NOMO-1 treated with DMSO at 0.1 percent for 48 hours (cell line): Measurements from ENCODE around the gene RIPK1.
"Not testable (repeated sequence)": the region's sequence is repeated elsewhere in the genome, so short reads cannot be mapped to it uniquely, and the experiment has no call there.

Experiments used
- DNase-seq: peaks from one replicate; lab custom pipeline; 2025; ENCODE audit not compliant: unreplicated experiment; lab: John Stamatoyannopoulos, UW

RIPK1 gene

DNA sequence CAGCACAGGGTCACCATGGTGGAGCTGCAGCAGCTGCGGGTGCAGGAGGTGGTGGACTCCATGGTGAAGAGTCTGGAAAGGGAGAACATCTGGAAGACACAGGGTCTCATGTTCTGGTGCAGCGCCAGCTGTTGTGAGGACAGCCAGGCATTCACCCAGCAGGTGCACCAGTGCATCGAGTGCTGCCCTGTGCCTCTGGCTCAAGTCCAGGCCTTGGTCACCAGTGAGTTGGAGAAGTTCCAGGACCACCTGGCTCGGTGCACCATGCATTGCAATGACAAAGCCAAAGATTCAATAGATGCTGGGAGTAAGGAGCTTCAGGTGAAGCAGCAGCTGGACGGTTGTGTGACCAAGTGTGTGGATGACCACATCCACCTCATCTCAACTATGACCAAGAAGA is 22.9 kb upstream of the RIPK1 start:
- DNase-seq, result no peak

DNA sequence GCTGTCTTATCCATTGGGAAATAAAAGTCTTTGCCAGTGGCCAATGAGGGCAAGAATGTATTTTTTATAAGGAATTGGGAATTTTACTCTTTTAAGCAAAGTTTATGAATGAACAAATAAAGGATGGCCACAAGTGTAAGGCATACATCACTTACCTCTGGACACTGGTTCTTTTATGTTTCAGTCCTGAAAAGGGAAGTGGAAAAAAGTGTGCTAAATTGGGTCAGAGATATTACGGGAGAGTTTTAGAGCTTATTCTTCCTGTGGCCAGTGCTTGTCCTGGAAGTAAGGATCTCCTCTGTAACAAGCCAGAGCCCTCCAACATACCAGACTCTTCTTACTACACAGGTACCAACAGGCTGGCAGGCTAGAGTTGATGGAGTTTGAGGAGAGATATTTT is 22.5 kb upstream of the RIPK1 start:
- no peak for DNase-seq

DNA sequence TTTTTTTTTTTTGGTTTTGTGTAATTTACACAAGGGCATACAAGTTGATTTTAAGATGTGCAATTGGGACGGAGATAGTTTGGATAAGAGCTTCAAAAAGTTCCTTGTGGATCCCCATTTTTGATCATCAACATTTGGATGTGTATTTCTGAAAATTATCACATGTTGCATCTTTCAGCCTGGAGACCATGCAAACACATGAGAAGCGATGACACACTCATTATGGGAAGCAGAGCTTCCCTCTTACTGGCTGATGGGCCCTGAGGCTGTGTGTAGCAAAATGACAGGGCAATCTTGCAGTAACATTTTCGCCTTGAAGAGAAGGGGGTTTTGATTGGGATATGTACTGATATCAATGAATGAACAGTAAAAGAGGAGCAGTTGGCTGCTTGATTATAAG is 22.0 kb upstream of the RIPK1 start:
- no peak for DNase-seq

DNA sequence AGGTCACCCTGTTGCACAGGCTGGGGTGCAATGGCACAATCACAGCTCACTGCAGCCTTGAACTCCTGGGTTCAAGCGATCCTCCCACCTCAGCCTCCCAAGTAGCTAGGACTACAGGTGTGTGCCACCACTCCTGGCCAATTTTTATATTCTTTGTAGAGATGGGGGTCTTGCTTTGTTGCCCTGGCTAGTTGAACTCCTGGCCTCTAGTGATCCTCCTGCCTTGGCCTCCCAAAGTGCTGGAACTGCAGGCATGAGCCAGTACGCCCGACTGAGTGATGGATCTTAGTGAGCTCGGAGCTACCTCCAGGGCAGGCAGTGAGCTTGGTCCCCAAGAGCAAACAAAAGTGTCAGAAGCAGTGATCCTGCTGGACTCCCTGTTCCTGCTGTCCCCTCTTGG is 20.3 kb upstream of the RIPK1 start:
- not testable (repeated sequence) for DNase-seq

DNA sequence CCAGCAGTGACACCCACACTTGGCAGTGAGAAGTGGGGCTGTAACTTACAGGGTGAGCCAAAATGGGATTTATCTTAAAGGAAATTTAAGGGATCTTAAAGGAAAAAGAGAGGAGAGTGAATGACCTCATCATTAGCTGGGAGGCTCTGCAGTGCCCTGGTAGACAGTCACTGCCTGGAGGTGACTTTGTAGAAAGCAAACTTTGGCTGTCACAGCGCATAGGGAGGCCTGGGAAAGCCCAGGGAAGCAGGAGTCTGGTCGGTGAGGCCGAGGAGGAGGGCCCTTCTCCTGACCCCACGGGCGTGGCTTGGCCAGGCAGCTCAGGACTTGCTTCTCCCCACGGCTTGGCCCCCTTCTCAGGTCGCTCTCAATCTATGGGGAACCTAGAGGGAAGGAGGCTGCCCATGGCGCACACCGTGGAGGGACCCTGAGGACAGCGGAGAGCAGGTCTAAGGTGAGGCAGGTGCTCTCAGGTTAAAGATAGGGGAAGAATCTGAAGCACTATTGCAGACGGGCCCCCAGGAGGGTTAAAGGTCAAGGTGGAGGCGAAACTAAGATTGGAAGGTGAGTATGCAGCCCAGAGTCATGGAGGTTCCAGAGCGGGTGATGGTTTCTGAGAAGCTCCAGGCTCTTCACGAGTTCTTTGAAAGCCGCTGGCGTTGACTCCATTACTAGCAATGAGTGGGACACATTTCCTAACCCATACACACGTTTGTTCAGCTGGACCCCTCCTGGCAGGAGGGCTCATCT is 15.6 kb upstream of the RIPK1 start:
- no peak for DNase-seq

DNA sequence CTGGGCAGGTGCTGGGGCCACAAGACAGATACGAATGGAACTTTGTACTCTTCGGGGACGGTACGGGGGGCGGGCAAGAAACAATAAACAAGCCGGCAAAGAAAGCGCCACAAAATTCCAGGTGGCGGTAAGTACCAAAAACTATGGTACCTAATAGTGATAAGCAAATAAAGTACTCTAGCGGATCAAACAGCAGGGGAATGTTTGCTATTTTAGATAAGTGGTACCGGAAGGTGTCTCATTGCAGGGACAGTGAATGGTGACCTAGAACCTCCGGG is 15.1 kb upstream of the RIPK1 start:
- no peak for DNase-seq

DNA sequence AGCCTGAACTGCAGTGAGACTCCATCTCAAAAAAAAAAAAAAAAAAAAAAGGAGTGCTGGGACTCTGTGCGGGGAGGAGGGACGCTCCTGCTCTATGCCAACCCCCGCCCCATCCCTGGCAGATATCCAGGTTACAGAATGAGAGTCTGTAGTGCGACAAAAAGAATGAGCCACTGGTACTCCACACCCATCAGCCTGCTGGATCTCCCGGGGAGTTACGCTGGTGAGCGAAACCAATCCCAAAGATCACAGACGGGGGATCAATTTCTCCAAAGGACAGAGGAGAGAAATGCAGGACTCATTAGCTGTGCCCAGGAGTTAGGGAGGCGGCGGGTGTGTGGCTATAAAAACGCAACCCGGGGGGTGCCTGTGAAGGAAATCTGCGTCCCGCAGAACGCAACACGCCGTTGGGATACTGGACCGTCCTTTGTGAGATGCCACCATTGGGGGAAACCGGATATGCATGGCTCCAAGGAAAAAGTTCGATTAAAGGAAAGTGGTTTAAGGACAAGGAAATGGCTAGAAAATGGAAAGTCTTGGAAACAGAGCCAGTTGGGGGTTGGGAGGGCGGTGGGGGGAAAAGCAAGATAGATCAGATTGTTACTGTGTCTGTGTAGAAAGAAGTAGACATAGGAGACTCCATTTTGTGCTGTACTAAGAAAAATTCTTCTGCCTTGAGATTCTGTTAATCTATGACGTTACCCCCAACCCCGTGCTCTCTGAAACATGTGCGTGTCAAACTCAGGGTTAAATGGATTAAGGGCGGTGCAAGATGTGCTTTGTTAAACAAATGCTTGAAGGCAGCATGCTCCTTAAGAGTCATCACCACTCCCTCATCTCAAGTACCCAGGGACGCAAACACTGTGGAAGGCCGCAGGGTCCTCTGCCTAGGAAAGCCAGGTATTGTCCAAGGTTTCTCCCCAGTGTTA is 13.8 kb upstream of the RIPK1 start:
- DNase-seq, result not testable (repeated sequence)

DNA sequence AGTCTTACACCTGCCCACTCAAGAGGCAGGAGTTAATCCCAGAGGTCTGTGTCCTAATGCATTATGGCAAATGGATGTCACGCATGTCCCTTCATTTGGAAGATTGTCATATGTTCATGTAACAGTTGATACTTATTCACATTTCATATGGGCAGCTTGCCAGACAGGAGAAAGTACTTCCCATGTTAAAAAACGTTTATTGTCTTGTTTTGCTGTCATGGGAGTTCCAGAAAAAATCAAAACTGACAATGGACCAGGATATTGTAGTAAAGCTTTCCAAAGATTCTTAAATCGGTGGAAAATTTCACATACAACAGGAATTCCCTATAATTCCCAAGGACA is 13.2 kb upstream of the RIPK1 start:
- not testable (repeated sequence) for DNase-seq

DNA sequence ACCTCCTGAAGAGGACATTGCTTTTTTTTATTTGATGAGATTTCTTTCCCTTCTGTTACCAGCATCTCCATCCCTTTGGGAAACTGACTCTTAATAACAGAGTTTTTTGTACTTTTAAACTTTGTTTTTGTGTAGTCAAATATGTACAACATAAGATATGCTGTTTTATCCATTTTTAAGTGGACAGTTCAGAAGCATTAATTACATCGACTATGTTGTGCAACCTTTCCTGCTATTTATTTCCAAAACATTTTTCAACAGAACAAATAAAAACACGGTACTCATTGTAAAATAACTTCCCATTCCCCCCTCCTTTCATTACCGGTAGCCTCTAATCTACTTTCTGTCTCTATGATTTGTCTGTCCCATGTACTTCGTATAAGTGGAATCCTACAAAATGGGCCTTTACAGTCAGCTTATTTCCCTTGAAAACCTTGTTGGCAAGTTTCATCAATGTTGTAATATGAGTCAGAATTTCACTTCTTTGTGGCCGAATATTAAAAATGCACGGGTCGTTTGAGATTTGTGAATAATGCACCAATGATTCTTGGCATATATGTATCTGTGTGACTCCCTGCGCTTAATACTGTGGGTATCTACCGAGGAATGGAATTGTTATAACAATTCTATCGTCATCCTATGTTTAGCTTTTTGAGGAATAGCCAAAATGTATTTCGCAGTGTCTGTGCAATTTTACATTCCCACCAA is 11.1 kb upstream of the RIPK1 start:
- no peak for DNase-seq

DNA sequence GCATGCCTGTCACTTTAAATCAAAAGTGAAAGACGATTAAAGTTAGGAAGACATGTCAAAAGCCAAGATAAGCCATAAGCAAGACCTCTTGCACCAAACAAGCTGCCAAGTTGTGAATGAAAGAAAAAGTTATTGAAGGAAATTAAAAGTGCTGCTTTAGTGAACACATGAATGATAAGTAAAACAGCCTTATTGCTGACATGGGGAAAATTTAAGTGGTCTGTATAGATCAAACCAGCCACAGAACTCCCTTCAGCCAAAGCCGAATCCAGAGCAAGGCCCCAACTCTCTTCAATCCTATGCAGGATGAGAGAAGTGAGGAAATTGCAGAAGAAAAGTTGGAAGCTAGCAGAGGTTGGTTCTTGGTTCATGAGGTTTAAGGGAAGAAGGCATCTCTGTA is 9.3 kb upstream of the RIPK1 start:
- no peak for DNase-seq

DNA sequence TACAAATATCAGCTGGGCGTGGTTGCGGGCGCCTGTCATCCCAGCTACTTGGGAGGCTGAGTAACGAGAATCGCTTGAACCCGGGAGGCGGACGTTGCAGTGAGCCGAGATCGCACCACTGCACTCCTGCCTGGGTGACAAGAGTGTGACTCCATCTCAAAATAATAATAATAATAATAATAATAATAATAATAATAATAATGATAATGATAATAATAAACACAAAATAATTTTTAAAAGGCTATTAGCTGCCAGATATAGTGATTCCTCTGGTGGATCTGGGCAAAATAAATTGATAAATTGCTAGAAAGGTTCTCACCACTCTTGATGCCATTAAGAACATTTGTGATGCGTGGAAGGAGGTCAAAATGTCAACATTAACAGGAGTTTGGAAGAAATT is 8.2 kb upstream of the RIPK1 start:
- not testable (repeated sequence) for DNase-seq

DNA sequence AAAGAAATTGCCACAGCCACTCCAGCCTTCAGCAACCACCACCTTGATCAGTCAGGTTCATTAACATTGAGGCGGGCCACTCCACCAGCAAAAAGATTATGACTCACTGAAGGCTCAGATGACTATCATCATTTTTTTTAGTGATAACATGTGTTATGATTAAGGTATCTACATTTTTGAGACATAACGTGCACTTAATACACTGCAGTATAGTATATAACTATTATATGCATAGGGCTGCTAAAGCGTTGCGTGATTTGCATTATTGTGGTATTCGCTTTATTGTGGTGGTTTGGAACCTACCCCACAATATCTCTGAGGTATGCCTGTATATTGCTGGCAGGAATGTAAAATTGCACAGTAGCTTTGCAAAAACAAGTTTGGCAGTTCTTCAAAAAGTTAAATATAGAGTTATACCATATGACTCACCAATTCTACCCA is 6.8 kb upstream of the RIPK1 start:
- no peak for DNase-seq

DNA sequence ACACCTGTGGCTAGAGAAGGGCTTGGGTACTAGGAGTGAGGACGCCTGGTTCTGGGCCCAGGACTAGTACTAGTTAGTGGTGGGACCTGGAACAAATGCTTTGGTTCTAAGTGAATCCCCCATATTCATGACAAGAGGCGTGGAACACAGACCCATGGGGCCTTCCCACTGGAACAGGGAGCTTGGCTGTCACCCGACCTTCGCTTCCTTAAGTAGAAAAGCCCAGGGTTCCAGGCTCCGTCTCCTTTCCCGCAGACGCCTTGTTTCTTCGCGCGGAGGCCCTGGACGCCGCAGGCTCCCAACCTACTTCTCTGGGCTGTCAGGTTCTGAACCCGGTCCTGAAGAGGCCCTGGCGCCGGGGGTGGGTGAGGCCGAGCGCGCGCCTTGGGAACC is 5.0 kb upstream of the RIPK1 start:
- DNase-seq, result not testable (repeated sequence)

DNA sequence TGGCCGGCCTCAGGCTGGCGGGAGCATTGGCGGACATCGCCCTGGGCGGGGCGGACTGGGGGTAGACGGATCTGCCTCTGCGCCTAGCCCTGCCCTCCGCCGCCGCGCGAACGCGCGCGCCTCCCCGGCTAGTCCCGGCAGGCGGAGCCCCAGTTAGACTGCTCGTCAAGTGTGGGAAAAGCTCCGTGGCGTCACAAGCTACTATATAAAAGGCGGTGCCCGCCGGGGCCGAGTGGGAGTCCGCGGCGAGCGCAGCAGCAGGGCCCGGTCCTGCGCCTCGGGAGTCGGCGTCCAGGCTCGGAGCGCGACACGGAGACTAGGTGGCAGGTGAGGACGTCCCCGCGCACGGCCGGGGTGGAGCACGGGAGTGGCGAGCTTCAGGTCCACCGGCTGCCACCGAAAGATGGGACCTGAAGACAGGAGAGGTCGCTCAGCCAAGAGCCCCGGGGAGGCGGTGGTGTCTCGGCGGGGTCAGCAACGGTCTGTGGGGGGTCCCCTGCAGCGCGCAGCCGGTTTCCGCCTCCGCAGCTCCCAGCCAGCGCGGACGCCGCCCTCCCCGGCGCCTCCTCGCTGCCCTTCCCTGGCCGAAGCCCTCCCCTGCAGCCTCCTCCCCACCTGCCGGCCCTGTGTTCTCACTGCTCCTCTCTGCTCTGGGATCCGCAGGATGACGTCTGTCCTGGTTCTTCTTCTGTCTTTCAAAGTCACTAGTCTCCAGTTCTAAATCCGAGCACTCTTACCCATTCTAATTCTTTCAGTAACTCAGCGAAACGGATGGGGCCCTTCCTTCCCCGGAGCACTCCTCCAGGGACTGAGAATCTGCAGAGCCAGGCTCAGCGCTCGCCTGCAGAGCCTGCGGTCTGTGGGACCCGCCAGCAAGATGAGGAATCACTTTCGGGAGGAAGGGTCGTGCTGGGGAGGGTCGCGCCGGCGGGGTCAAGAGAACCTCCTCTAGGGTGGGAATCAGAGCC is 4.3 kb upstream of the RIPK1 start:
- DNase-seq, result peak; percentile 95

DNA sequence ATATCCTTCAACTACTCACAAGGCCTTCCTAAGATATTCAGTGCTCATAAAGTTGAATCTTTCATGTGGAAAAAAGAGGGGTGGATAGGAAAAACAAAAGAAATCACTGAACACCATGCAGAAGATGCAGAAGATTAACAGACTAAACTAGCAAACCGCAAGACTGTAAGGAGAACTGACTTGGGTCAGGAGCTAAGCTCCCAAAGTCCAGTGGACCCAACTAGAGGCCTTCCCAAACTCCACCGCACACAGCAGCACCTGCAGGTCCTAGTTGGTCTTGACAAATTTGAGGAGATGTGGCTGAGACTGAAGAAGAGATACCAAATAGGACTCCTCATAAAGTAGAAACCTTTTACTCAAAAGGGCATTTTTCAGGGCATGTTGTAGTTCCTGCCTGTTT is 3.3 kb downstream of the RIPK1 start:
- DNase-seq, result no peak

DNA sequence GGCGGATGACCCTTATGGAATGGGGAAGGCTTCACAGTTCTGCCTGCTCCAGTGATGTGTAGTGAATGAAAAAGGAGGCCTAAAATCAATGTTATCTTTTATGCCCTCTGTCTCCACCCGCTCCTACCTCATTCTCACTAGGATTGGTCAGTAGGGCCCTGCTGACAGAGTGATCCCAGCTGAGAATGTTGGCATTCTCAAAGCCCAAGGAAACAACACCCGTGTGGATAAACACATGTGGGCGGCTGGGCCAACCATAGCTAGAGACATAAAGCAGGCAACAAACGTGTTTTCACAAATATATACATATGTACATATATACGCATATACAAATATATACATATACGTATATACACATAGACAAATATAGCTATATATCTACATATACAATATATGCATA is 4.5 kb downstream of the RIPK1 start:
- no peak for DNase-seq

DNA sequence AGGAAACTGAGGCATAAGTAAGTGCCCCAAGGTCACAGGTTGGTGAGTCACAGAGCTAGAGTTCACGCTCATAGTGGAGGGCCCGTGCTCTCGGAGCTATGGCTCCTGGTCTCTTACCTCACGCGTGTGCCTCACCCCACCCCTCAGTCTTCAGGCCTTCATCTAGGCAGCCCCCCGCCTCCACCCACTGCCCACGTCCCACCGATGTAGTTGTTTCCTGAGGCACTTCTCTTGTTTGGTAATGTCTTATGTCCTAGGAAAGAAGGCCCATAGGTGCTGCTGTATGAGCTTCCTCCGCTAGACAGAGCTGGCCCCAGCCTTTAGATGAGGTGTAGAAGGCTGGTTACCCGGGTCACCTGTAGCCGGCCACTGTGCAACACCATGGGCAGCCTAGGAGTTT is 5.1 kb downstream of the RIPK1 start:
- no peak for DNase-seq

DNA sequence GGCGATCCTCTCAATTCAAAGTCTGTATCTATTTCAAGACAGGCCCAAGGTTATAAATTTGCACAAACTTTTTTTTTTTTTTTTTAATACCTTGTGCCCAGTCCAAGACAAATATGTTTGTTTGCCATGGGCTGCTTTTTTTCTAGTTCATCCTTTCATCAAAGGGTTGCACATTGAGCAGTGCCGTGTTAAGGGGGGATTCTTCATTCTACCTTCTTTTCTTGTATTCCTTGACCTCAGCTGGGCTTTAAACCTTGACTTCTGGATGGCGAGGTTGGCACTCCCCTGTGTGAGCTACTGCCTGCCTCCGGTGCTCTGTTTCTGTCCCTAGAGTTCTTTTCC is 7.4 kb downstream of the RIPK1 start:
- no peak for DNase-seq

DNA sequence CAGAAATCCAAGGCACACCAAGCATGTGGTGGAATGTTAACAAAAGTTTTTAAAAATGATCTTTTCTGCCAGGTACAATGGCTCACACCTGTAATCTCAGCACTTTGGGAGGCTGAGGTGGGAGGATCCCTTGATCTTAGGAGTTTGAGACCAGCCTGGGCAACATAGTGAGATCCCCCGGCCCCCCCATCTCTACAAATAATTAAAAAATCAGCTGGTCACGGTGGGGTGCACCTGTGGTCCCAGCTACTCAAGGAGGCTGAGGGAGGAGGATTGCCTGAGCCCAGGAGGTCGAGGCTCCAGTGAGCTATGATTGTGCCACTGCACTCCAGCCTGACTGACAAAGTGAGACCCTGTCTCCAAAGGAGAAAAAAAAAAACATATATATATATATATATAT is 8.0 kb downstream of the RIPK1 start:
- no peak for DNase-seq

DNA sequence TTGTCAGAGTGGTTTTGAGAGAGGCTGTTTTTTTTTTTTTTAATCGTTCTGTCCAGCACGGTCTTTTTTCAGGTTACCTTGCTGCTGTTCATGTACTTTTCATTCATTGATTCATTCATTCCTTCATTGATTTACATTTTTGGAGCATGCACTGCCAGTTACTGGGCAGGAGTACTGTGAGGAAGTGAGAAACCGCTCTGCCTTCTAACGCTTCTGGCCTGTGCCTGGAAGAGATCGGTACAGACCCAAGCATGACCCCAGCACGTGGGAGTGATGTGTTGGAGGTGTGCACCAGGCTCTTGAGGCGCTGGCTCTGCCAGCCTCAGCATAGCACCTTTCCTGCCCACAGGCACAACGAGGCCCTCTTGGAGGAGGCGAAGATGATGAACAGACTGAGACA is 9.1 kb downstream of the RIPK1 start:
- no peak for DNase-seq

DNA sequence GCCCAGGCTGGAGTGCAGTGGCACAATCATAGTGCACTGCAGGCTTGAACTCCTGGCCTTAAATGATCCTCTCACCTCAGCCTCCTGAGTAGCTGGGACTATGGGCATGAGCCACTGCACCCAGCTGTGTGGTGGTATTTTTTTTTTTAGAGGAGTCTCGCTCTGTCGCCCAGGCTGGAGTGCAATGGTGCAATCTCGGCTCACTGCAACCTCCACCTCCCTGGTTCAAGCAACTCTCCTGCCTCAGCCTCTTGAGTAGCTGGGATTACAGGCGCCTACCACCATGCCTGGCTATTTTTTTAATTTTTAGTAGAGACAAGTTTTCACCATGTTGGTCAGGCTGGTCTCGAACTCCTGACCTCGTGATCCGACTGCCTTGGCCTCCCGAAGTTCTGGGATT is 10.7 kb downstream of the RIPK1 start:
- not testable (repeated sequence) for DNase-seq
